B cell (primary cell): ENCODE measurements around the gene TTC39B.
A peak's percentile ranks its signal among the peaks of the same experiment; 100 is the strongest.

Source experiments
- EZH2 ChIP-seq: IDR thresholded peaks from 2 replicates; pipeline ENCODE4 v1.6.1; 2012; ENCODE audit warnings: borderline replicate concordance, low read depth, mild to moderate bottlenecking, moderate library complexity, low read length; ENCODE audit not compliant: insufficient read depth, poor library complexity, severe bottlenecking
- TF ChIP-seq, protein P1 (sequence below): fragments of 200-600 bp; IDR thresholded peaks from one replicate; pipeline ENCODE4 v1.8.0; 2022; ENCODE audit warnings: antibody characterized with exemption, mild to moderate bottlenecking

DNA sequence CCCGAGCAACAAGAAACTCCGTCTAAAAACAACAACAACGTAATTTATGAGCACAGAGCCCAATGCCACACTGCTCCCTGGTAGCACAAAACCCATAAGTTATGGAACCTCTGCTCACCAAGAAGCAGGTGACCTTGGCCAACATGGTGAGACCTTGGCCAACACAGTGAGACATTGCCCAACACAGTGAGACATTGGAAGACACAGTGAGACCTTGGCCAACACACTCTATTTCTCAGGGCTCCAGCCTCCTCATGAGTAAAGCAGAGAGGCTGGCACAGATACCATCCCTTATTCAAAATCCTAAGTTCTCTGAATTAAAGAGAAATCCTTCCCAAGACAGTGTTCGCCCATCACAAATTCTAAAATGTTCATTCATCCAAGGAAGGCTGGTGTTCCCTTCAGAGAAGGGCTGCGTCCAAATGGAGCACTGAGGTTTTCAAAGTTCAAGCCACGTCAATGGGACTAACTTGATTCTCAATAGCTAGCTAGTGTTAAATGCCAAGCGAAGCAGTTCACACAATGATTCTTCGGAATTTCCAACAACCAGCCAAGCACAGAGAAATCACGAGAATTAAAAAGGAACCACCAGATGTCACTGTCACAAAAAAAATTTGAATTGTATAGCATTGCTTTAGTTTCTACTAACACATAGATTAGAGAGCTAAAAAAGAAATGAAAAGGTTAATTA lies 29.5 kb downstream of the TTC39B start:
- TF ChIP-seq, protein P1, sequence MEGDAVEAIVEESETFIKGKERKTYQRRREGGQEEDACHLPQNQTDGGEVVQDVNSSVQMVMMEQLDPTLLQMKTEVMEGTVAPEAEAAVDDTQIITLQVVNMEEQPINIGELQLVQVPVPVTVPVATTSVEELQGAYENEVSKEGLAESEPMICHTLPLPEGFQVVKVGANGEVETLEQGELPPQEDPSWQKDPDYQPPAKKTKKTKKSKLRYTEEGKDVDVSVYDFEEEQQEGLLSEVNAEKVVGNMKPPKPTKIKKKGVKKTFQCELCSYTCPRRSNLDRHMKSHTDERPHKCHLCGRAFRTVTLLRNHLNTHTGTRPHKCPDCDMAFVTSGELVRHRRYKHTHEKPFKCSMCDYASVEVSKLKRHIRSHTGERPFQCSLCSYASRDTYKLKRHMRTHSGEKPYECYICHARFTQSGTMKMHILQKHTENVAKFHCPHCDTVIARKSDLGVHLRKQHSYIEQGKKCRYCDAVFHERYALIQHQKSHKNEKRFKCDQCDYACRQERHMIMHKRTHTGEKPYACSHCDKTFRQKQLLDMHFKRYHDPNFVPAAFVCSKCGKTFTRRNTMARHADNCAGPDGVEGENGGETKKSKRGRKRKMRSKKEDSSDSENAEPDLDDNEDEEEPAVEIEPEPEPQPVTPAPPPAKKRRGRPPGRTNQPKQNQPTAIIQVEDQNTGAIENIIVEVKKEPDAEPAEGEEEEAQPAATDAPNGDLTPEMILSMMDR, result peak; percentile 71
- TF ChIP-seq EZH2, result no peak
